Measurements from ENCODE around the gene SCARB1. TPM values are rescaled to one million over a fixed set of nuclear protein-coding genes. Genes with fewer than 3 reads are reported as not detected.

The SCARB1 gene
- total and polyA plus RNA-seq, 9 of the 15 experiments (the other 6 are each of a cell fraction or from before 2014, with no cell fraction given) = 0.56 to 157 (median 52.8) TPM

DNA sequence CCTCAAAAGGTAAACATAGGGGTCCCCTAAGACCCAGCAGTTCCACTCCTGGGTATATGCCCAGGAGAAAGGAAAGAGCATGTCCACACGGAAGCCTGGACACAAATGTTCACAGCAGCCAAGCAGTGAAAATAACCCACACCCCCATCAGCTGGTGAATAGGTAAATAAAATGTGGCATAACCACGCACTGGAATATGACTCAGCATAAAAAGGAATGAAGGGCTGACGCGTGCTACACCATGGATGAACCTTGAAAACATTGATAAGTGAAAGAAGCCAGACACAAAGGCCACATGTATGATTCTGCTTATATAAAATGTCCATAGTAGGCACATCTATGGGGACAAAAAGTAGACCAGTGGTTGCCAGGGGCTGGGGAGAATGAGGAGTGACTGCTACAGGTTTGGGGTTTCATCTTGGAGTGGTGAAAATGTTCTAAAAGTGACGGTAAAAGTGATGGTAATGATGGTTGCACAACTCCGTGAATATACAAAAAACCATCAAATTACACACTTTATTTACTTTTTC, 3.8 kb upstream of the SCARB1 start (continued):
- TF ChIP-seq, protein P1, sequence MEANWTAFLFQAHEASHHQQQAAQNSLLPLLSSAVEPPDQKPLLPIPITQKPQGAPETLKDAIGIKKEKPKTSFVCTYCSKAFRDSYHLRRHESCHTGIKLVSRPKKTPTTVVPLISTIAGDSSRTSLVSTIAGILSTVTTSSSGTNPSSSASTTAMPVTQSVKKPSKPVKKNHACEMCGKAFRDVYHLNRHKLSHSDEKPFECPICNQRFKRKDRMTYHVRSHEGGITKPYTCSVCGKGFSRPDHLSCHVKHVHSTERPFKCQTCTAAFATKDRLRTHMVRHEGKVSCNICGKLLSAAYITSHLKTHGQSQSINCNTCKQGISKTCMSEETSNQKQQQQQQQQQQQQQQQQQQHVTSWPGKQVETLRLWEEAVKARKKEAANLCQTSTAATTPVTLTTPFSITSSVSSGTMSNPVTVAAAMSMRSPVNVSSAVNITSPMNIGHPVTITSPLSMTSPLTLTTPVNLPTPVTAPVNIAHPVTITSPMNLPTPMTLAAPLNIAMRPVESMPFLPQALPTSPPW (CRISPR knock-in tag; IDR thresholded peaks at IDR 0.05) = no peak
- TF ChIP-seq ZNF57 (CRISPR knock-in tag; IDR thresholded peaks at IDR 0.05) = no peak
- TF ChIP-seq JUND (IDR thresholded peaks at IDR 0.05; ENCODE audit: borderline replicate concordance, low read depth, low read length) = peak; percentile 62; the same call in 1 of the 2 replicates
- TF ChIP-seq JUND (tag; IDR thresholded peaks at IDR 0.05; ENCODE audit: borderline replicate concordance, low read depth, low read length) = peak; percentile 90; the same call in 2 of the 3 replicates
- TF ChIP-seq, protein P2, sequence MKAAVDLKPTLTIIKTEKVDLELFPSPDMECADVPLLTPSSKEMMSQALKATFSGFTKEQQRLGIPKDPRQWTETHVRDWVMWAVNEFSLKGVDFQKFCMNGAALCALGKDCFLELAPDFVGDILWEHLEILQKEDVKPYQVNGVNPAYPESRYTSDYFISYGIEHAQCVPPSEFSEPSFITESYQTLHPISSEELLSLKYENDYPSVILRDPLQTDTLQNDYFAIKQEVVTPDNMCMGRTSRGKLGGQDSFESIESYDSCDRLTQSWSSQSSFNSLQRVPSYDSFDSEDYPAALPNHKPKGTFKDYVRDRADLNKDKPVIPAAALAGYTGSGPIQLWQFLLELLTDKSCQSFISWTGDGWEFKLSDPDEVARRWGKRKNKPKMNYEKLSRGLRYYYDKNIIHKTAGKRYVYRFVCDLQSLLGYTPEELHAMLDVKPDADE (conservative IDR thresholded peaks at IDR 0.05; ENCODE audit: control insufficient read depth, low read depth, low read length) = no peak
- TF ChIP-seq, protein P3, sequence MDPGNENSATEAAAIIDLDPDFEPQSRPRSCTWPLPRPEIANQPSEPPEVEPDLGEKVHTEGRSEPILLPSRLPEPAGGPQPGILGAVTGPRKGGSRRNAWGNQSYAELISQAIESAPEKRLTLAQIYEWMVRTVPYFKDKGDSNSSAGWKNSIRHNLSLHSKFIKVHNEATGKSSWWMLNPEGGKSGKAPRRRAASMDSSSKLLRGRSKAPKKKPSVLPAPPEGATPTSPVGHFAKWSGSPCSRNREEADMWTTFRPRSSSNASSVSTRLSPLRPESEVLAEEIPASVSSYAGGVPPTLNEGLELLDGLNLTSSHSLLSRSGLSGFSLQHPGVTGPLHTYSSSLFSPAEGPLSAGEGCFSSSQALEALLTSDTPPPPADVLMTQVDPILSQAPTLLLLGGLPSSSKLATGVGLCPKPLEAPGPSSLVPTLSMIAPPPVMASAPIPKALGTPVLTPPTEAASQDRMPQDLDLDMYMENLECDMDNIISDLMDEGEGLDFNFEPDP (CRISPR knock-in tag; IDR thresholded peaks at IDR 0.05) = no peak
- no peak for TF ChIP-seq CAMTA2 (CRISPR knock-in tag; conservative IDR thresholded peaks at IDR 0.05)
- TF ChIP-seq ETV5 (CRISPR knock-in tag; IDR thresholded peaks at IDR 0.05; ENCODE audit: low read depth) = no peak
- no peak for TF ChIP-seq ELF1 (tag; IDR thresholded peaks at IDR 0.05)
- TF ChIP-seq PYGO2 (tag; IDR thresholded peaks at IDR 0.05) = peak; percentile 45; the same call in 1 of the 2 replicates
- TF ChIP-seq GATA2 (CRISPR knock-in tag; IDR thresholded peaks at IDR 0.05) = no peak
- no peak for TF ChIP-seq POLR2AphosphoS2 (IDR thresholded peaks at IDR 0.05; ENCODE audit: low read length)
- no peak for TF ChIP-seq TAL1 (IDR thresholded peaks at IDR 0.05)
- TF ChIP-seq, protein P4, sequence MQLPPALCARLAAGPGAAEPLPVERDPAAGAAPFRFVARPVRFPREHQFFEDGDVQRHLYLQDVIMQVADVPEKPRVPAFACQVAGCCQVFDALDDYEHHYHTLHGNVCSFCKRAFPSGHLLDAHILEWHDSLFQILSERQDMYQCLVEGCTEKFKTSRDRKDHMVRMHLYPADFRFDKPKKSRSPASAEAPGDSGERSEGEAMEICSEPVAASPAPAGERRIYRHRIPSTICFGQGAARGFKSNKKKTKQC (CRISPR knock-in tag; IDR thresholded peaks at IDR 0.05) = no peak
- TF ChIP-seq NBN (IDR thresholded peaks at IDR 0.05; ENCODE audit: low read depth) = no peak
- no peak for TF ChIP-seq HMGN3 (IDR thresholded peaks at IDR 0.05; ENCODE audit: borderline replicate concordance, extremely low read depth, insufficient read length, low read depth, low read length)
- no peak for TF ChIP-seq DNMT1 (IDR thresholded peaks at IDR 0.05)
- TF ChIP-seq NCOA2 (IDR thresholded peaks at IDR 0.05; ENCODE audit: partially characterized antibody in 2 of 2) = no peak
- TF ChIP-seq ZSCAN29 (IDR thresholded peaks at IDR 0.05) = no peak
- TF ChIP-seq MAFF (IDR thresholded peaks at IDR 0.05; ENCODE audit: low read length) = peak; percentile 98
- TF ChIP-seq PCBP2 (IDR thresholded peaks at IDR 0.05; ENCODE audit: low read depth, low read length, poor library complexity, severe bottlenecking) = no peak
- no peak for TF ChIP-seq BCOR (IDR thresholded peaks at IDR 0.05)
- no peak for TF ChIP-seq HDAC6 (IDR thresholded peaks at IDR 0.05; ENCODE audit: low read depth, low read length)
- TF ChIP-seq, protein P5, sequence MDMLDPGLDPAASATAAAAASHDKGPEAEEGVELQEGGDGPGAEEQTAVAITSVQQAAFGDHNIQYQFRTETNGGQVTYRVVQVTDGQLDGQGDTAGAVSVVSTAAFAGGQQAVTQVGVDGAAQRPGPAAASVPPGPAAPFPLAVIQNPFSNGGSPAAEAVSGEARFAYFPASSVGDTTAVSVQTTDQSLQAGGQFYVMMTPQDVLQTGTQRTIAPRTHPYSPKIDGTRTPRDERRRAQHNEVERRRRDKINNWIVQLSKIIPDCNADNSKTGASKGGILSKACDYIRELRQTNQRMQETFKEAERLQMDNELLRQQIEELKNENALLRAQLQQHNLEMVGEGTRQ (CRISPR knock-in tag; IDR thresholded peaks at IDR 0.05) = no peak
- TF ChIP-seq ZNF253 (CRISPR knock-in tag; conservative IDR thresholded peaks at IDR 0.05) = no peak
